Parathyroid adenoma (tissue), 2 donors: ENCODE measurements around the gene CTCFL.

Experiments
- H2AFZ ChIP-seq: fragments of 300-600 bp; sonication (generic); one replicate; pipeline ENCODE4 v1.7.0; 2017; ENCODE audit warnings: antibody characterized with exemption, mild to moderate bottlenecking
- H3K27ac ChIP-seq: fragments of 300-600 bp; sonication (generic); one replicate; pipeline ENCODE4 v1.7.0; 2017
- H3K27me3 ChIP-seq: fragments of 300-600 bp; sonication (generic); one replicate; pipeline ENCODE4 v1.7.0; 2017; ENCODE audit warnings: low read length; ENCODE audit not compliant: control insufficient read depth, insufficient read depth
- H3K36me3 ChIP-seq: fragments of 300-600 bp; sonication (generic); one replicate; pipeline ENCODE4 v1.7.0; 2017; ENCODE audit warnings: low read length; ENCODE audit not compliant: control insufficient read depth, insufficient read depth
- H3K4me1 ChIP-seq: fragments of 300-600 bp; sonication (generic); one replicate; pipeline ENCODE4 v1.7.0; 2017; ENCODE audit warnings: control low read depth
- H3K4me2 ChIP-seq: fragments of 300-600 bp; sonication (generic); one replicate; pipeline ENCODE4 v1.7.0; 2017; ENCODE audit warnings: low read length
- H3K4me3 ChIP-seq: fragments of 300-600 bp; sonication (generic); one replicate; pipeline ENCODE4 v1.7.0; 2017; ENCODE audit warnings: low read depth, low read length
- H3K79me2 ChIP-seq: fragments of 300-600 bp; sonication (generic); one replicate; pipeline ENCODE4 v1.7.0; 2017; ENCODE audit warnings: control low read depth
- H3K9ac ChIP-seq: fragments of 300-600 bp; sonication (generic); one replicate; pipeline ENCODE4 v1.7.0; 2017; ENCODE audit warnings: mild to moderate bottlenecking
- H3K9me3 ChIP-seq: fragments of 300-600 bp; sonication (generic); one replicate; pipeline ENCODE4 v1.7.0; 2017; ENCODE audit warnings: low read length; ENCODE audit not compliant: control insufficient read depth
- CTCF ChIP-seq: fragments of 300-600 bp; sonication (generic); IDR thresholded peaks from one replicate; pipeline ENCODE4 v1.7.0; 2017; ENCODE audit warnings: antibody characterized with exemption, mild to moderate bottlenecking
- donor health status: primary hyperparathyroidism.

CTCFL gene

GRCh38 chr20:57556980-57557274, 32.0 kb upstream of the CTCFL start:
- no peaks in the 10 kb centered on the region for H3K79me2 ChIP-seq
- no peaks in the 10 kb centered on the region for H3K9me3 ChIP-seq
- H3K4me3 ChIP-seq: no peak overlapping the region
- no peak overlapping the region for H3K4me2 ChIP-seq
- H3K27ac ChIP-seq: no peak overlapping the region
- no peaks in the 10 kb centered on the region for H3K4me1 ChIP-seq
- H2AFZ ChIP-seq: no peak overlapping the region
- H3K27me3 ChIP-seq: peaks cover 6% of the 10 kb centered on the region
- no peak for TF ChIP-seq CTCF
- no peak overlapping the region for H3K9ac ChIP-seq
- no peaks in the 10 kb centered on the region for H3K36me3 ChIP-seq

GRCh38 chr20:57555457-57556184, 30.7 kb upstream of the CTCFL start:
- TF ChIP-seq CTCF: no peak
- Histone ChIP-seq H3K36me3 (no peaks in the 10 kb centered on the region), H3K4me1 (no peaks in the 10 kb centered on the region), H3K27ac (no peak overlapping the region), H3K4me3 (no peak overlapping the region), H2AFZ (no peak overlapping the region), H3K79me2 (no peaks in the 10 kb centered on the region), H3K9me3 (no peaks in the 10 kb centered on the region), H3K9ac (no peak overlapping the region), H3K27me3 (peaks cover 6% of the 10 kb centered on the region), H3K4me2 (no peak overlapping the region)

GRCh38 chr20:57553376-57554018, 28.6 kb upstream of the CTCFL start:
- Histone ChIP-seq H3K27me3 (peaks cover 2% of the 10 kb centered on the region), H3K79me2 (no peaks in the 10 kb centered on the region), H3K4me1 (no peaks in the 10 kb centered on the region), H3K27ac (no peak overlapping the region), H3K9me3 (no peaks in the 10 kb centered on the region), H3K4me2 (no peak overlapping the region), H2AFZ (no peak overlapping the region), H3K4me3 (no peak overlapping the region), H3K9ac (no peak overlapping the region), H3K36me3 (no peaks in the 10 kb centered on the region)
- no peak for TF ChIP-seq CTCF

- TF ChIP-seq CTCF: no peak
- peaks cover 2% of the 10 kb centered on the region for H3K27me3 ChIP-seq
- no peaks in the 10 kb centered on the region for H3K79me2 ChIP-seq
- no peaks in the 10 kb centered on the region for H3K36me3 ChIP-seq
- H2AFZ ChIP-seq: no peak overlapping the region
- H3K4me2 ChIP-seq: no peak overlapping the region
- no peak overlapping the region for H3K9ac ChIP-seq
- H3K27ac ChIP-seq: no peak overlapping the region
- no peaks in the 10 kb centered on the region for H3K9me3 ChIP-seq
- no peak overlapping the region for H3K4me3 ChIP-seq
- no peaks in the 10 kb centered on the region for H3K4me1 ChIP-seq
These were observed 27.5 kb upstream of the CTCFL start for GRCh38 chr20:57552471-57552870.
